ENCODE data around the gene XPO6. TPM values are rescaled to one million over a fixed set of nuclear protein-coding genes. Genes with fewer than 3 reads are reported as not detected.

XPO6 gene
- total RNA-seq, 2 donors from 2014 or later, result 17.9 to 29.8 TPM

GRCh38 chr16:28086186-28087139 is 125.3 kb downstream of the XPO6 start:
- Histone ChIP-seq H3K4me1 (no peaks in the 10 kb centered on the region), H3K4me3 (no peak overlapping the region), H3K9me3 (no peaks in the 10 kb centered on the region), H3K27me3 (no peaks in the 10 kb centered on the region), H3K27ac (no peak overlapping the region), H3K36me3 (no peaks in the 10 kb centered on the region)
- DNase-seq (ENCODE audit: low spot score), result no peak
- TF ChIP-seq CTCF (IDR thresholded peaks at IDR 0.05), result no peak

- no peak for DNase-seq (ENCODE audit: low spot score)
- Histone ChIP-seq H3K36me3 (no peaks in the 10 kb centered on the region), H3K27ac (no peak overlapping the region), H3K4me1 (no peaks in the 10 kb centered on the region), H3K4me3 (no peak overlapping the region), H3K27me3 (no peaks in the 10 kb centered on the region), H3K9me3 (no peaks in the 10 kb centered on the region)
- no peak for TF ChIP-seq CTCF (IDR thresholded peaks at IDR 0.05)
Measured at GRCh38 chr16:28085389-28086171, 126.2 kb downstream of the XPO6 start.

- Histone ChIP-seq H3K9me3 (no peaks in the 10 kb centered on the region), H3K4me3 (no peak overlapping the region), H3K4me1 (no peaks in the 10 kb centered on the region), H3K36me3 (no peaks in the 10 kb centered on the region), H3K27me3 (no peaks in the 10 kb centered on the region), H3K27ac (no peak overlapping the region)
- TF ChIP-seq CTCF (IDR thresholded peaks at IDR 0.05), result no peak
- DNase-seq (ENCODE audit: low spot score), result no peak
Measured at GRCh38 chr16:28084209-28084608, 127.6 kb downstream of the XPO6 start.

- H3K36me3 ChIP-seq, result no peaks in the 10 kb centered on the region
- no peak for TF ChIP-seq CTCF (IDR thresholded peaks at IDR 0.05)
- no peak for DNase-seq (ENCODE audit: low spot score)
- H3K27ac ChIP-seq, result no peak overlapping the region
- H3K4me1 ChIP-seq, result no peaks in the 10 kb centered on the region
- H3K9me3 ChIP-seq, result no peaks in the 10 kb centered on the region
- H3K27me3 ChIP-seq, result no peaks in the 10 kb centered on the region
- no peak overlapping the region for H3K4me3 ChIP-seq
Measured at GRCh38 chr16:28082624-28083023, 129.1 kb downstream of the XPO6 start.

- no peak for TF ChIP-seq CTCF (IDR thresholded peaks at IDR 0.05)
- H3K27ac ChIP-seq, result no peak overlapping the region
- H3K36me3 ChIP-seq, result no peaks in the 10 kb centered on the region
- H3K9me3 ChIP-seq, result no peaks in the 10 kb centered on the region
- H3K4me1 ChIP-seq, result no peaks in the 10 kb centered on the region
- H3K27me3 ChIP-seq, result no peaks in the 10 kb centered on the region
- H3K4me3 ChIP-seq, result no peak overlapping the region
- no peak for DNase-seq (ENCODE audit: low spot score)
Measured at GRCh38 chr16:28081391-28081968, 130.3 kb downstream of the XPO6 start.
